HG03045 (cell line): ENCODE results near the gene PCSK7.

Experiments
- ATAC-seq: cut with Tn5 transposase; IDR thresholded peaks from one replicate; pipeline ENCODE4 v1.9.1; 2021; ENCODE audit warnings: mild to moderate bottlenecking, moderate library complexity; ENCODE audit not compliant: unreplicated experiment

The PCSK7 gene

DNA sequence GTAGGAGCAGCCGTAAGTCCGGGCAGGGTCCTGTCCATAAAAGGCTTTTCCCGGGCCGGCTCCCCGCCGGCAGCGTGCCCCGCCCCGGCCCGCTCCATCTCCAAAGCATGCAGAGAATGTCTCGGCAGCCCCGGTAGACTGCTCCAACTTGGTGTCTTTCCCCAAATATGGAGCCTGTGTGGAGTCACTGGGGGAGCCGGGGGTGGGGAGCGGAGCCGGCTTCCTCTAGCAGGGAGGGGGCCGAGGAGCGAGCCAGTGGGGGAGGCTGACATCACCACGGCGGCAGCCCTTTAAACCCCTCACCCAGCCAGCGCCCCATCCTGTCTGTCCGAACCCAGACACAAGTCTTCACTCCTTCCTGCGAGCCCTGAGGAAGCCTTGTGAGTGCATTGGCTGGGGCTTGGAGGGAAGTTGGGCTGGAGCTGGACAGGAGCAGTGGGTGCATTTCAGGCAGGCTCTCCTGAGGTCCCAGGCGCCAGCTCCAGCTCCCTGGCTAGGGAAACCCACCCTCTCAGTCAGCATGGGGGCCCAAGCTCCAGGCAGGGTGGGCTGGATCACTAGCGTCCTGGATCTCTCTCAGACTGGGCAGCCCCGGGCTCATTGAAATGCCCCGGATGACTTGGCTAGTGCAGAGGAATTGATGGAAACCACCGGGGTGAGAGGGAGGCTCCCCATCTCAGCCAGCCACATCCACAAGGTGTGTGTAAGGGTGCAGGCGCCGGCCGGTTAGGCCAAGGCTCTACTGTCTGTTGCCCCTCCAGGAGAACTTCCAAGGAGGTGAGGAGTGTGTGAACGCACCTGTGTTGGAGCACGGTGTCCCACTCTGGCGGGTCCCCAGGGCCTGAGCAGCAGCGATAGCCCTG is 32.6 kb downstream of the PCSK7 start, which contains the start of gene TAGLN:
TAGLN (plus strand) TSS at position 318 of the 863 bp plus-strand sequence. CDS start 3,644 bp downstream, outside the sequence.
- ATAC-seq = no peak

GRCh38 chr11:117198613-117199012 is 33.3 kb downstream of the PCSK7 start:
- ATAC-seq = no peak

DNA sequence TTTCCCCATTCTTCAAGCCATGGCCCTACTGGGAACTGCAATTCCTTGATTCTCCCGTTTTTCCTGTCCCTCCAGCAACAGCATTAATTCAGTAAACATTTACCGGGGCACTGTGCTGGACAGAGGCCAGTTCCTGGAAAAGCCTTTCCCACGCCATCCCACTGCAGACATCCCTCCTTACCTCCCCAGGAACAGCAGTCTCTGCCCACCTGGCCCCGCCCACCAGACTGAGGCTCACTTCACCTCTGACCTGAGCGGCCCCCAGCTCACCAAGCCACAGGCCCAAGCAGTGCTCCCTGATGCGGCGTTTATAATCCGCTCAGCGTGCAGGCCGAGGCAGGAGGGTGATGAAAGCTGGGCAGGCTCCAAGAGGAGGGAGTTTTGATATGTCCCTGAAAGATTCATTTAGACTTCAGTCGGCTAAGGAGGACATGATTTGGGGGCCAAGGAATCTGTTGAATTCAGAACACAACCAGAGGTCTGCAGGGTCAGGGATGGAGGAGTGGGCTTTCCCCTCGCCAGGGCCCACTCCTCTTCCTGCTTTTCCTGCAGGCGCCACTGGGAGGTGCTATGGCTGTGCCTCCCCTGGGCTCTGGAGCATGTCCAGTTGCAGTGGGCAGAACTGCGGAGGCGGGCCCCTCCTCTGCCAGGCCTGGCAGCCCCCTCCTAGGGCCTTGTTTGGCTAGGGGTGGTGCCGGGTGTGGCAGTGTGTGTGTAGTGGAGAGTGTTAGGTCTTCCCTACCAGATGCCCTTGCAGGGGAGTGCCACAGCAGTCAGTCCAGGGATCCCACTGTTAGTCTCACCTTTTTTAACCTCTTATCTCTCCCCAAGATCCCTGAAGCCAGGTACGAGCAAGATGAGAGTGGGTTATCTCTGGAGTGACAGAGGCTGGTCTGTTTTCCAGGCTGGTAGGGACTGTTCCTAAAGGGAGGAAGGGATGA is 34.1 kb downstream of the PCSK7 start:
- no peak for ATAC-seq

DNA sequence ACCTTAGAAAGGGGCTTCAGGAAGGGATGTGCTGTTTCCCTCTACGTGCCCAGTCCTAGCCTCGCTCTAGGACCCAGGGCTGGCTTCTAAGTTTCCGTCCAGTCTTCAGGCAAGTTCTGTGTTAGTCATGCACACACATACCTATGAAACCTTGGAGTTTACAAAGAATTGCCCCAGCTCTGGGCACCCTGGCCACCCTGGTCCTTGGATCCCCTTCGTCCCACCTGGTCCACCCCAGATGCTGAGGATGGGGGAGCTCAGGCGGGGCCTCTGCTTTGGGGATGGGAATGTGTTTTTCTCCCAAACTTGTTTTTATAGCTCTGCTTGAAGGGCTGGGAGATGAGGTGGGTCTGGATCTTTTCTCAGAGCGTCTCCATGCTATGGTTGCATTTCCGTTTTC is 34.9 kb downstream of the PCSK7 start:
- ATAC-seq = no peak

GRCh38 chr11:117195761-117196160 is 36.1 kb downstream of the PCSK7 start:
- no peak for ATAC-seq

- no peak for ATAC-seq
Observed at GRCh38 chr11:117195258-117195657, 36.6 kb downstream of the PCSK7 start.

- no peak for ATAC-seq
Observed at GRCh38 chr11:117194267-117194666, 37.6 kb downstream of the PCSK7 start.

DNA sequence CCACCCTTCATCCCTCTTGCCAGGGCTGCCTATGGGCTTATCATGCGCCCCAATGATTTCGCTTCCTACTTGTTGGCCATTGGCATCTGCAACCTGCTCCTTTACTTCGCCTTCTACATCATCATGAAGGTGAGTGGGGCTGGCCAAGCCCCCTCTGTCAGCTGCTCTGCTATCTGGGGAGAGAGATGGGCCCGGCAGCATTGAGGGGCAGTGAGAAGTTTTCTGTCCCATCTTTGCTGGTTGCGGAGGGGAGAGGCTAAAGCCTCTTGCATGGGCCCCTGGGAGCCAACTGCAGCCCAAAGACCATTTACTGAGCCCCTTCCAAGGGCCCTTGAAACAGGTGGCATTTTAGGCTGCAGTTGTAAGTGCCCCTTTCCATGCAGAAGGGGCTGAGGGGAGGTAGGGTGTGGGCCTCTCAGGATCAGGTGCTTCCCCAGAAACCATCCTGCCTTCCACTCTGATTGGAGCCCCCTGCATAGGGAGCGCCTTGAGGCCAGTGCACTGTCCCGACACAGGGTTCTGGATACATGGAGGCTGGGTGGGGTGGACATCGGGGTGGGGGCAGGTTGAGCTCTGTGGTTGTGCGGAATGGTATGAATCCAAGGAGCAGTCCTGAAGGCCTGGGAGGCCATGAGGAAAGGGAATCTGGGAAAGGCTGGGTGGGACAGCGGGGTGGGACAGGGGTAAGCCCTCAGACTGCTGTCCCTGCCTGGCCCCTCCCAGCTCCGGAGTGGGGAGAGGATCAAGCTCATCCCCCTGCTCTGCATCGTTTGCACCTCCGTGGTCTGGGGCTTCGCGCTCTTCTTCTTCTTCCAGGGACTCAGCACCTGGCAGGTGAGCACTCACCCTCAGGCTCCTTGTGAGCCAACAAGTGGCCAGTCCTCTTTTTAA is 38.5 kb downstream of the PCSK7 start:
- no peak for ATAC-seq

DNA sequence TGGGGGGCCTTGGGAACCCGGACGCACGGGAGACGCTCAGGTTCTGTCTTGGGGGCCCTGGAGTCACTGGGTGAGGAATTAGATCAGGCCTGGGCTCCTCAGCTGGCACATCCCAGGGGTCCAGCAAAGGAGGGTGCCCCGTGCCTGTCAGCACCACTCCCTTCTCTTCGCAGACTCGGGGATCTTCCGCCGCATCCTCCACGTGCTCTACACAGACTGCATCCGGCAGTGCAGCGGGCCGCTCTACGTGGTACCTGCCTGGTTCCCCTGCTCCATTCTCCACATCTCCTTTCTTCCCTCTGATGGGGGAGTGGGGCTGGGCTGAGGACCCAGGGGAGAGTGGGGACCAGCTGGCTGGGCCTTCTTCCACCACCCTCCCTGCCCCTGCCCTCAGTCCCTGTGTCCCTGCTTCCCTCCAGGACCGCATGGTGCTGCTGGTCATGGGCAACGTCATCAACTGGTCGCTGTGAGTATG is 39.4 kb downstream of the PCSK7 start:
- no peak for ATAC-seq

DNA sequence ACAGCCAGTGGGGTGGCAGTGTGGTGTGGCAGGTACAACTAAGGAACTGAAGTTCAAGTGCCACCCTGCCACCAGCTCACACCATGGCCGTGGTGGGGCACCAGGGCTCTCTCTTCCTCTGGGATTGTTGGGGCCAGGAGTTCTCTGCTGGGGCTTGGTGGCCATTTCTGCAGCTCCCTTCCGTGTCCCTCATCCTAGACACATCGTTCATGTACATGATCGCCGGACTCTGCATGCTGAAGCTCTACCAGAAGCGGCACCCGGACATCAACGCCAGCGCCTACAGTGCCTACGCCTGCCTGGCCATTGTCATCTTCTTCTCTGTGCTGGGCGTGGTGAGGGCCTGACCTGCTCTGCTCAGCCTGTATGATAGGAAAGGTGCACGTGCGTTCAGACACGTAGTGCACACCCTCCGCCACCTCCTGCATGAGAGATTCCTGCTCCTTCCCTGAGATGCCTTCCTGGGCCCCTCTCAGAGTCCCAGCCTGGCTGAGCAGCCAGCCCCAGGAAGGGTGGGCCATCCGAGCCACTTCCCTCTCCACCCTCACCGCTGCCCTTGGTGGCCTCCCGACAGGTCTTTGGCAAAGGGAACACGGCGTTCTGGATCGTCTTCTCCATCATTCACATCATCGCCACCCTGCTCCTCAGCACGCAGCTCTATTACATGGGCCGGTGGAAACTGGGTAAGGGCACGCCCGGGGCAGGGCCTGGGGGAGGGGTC is 40.0 kb downstream of the PCSK7 start:
- ATAC-seq = no peak

DNA sequence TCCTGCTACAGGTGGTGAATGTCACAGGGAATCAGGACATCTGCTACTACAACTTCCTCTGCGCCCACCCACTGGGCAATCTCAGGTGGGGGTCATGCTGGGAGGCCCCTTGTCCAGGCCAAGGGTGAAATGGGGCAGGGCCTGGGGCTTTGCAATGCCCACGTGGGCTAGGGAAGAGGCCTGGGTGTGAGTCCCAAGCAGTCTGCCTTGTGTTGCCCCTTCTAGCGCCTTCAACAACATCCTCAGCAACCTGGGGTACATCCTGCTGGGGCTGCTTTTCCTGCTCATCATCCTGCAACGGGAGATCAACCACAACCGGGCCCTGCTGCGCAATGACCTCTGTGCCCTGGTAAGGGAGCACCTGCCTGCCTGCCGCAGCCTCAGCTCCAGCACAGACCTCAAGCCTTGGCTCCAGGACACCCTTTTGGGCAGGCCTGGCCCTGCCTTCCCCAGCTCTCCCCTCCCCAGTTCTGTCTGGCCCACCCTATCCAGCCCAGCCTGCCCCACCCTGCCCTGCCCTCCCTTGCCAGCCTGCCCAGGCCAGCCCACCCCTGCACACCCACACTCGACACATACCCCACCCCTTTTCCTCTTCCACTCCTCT is 41.8 kb downstream of the PCSK7 start:
- ATAC-seq = no peak

- no peak for ATAC-seq
Observed at GRCh38 chr11:117189191-117189940, 42.5 kb downstream of the PCSK7 start.

DNA sequence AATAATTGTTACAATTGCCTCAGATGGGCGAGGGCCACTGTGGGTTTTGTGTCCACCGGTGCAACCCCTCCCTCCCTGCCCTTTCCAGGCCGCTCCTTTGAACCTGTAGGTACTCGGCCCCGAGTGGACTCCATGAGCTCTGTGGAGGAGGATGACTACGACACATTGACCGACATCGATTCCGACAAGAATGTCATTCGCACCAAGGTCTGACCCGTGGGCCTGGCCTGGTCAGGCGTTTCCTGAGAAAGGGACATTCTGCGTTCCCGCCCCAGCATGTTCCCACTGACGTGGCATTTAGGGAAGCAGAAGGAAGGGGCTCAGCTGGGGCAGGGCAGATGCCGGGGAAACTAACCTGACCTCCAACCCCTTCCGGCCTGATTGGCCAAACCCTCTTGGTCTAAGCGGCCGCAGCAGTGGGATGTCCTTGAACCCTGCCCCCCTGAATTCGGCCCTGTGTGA is 43.2 kb downstream of the PCSK7 start:
- ATAC-seq = no peak

DNA sequence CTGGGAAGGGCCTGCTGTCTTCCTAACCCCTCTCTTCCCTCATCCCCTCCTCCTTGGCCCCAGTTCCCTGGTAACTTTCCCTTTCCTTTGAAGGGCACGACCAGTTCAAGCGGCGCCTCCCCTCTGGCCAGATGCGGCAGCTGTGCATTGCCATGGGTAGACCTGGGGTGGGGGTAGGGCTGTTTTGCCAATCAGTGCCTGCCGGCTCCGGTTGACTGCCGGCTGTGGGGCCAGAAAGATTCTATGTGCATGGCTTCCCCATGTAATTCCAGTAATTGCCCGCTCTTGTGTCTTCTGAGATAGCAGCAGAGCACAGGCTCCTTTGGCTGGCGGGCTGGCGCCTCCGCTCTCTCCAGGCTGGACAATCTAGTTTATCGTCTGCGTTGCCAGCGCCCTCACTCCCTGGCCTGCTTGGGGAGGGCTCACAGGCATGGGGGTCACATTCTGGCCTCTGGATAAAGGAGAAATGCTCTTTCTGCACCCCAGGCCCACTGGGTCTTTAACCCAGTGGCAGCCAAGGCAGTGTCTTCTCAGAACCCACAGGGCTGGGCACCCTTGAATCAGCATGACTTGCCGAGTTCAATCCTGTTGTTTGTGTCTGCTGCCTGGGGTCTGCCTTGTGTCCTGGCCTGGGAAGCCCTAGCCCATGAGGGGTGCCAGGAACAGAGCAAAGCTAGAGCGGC is 43.9 kb downstream of the PCSK7 start:
- no peak for ATAC-seq

- no peak for ATAC-seq
Observed at GRCh38 chr11:117187428-117187798, 44.5 kb downstream of the PCSK7 start.

GRCh38 chr11:117187007-117187406 is 44.9 kb downstream of the PCSK7 start:
- ATAC-seq = no peak

DNA sequence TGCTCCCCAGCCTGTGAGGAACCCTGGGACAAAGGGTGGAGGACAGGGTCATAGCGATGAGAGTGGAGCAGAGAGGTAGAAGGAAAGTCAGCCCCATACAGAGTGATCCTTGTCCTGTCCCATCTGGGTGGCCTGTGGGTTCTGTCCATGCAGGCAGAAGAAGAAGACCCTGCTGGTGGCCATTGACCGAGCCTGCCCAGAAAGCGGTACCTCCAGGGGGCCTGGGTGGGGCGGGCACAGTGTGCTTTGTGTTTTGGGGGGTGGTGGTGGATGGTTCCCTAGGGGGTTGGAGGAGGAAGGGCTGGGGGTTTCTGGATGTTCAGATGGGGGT is 45.5 kb downstream of the PCSK7 start:
- no peak for ATAC-seq

DNA sequence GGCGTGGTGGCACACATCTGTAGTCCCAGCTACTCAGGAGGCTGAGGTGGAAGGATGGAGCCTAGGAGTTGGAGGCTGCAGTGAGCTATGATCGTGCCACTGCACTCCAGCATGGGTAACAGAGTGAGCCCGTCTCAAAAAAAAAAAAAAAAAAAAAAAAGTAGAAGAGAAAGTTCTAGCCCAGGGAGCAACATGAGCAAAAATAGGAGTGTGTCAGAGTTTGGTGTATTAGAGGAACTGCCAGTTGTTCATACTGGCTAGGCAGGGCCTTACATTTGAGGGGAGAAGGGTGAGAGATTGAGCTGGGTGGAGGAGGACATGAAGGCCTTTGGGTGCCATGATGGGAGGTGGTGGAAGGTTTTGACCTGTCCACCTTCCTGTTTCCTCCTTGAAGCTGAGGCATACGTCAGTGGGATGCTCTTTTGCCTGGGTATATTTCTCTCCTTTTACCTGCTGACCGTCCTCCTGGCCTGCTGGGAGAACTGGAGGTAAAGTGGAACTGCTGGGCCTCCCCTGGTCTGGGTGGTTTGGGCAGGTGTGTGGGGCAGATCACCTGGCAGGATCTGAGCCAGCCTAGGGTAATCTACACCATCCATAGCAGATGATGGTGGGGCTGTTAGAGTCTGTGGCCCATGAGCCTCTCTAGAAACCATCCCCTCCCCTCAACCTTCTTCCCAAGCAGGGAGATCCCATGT is 46.0 kb downstream of the PCSK7 start:
- ATAC-seq = no peak
